GM12878 (cell line): ENCODE results near the gene CAP2. TPM values are rescaled to one million over a fixed set of nuclear protein-coding genes. Genes with fewer than 3 reads are reported as not detected.

ENCODE experiments used
- ATAC-seq: fragments of 200-7000 bp; cut with Tn5 transposase; 3 replicates; pipeline ENCODE4 v1.9.1; 2020; ENCODE audit warnings: mild to moderate bottlenecking, moderate library complexity
- BruUV-seq: library from RNA; stranded (reverse); fragments of 400-500 nt; replicated peaks from 2 replicates; lab custom pipeline; 2021; lab: Mats Ljungman, UMichigan
- CTCF ChIA-PET: fragments of 300-600 bp; sonication (Branson Sonifier 250); formaldehyde crosslinking; extraction: SDS; loops from one replicate; lab custom pipeline; 2021; ENCODE audit warnings: inconsistent platforms; lab: Yijun Ruan, JAX
- POLR2A ChIA-PET: fragments of 350-600 bp; formaldehyde crosslinking; extraction: SDS; loops from one replicate; lab custom pipeline; 2021; ENCODE audit warnings: inconsistent platforms; lab: Charles Lee
- RAD21 ChIA-PET: fragments of 300-600 bp; sonication (Branson Sonifier 250); formaldehyde crosslinking; loops from one replicate; lab custom pipeline; 2023; ENCODE audit warnings: antibody characterized with exemption; ENCODE audit not compliant: unreplicated experiment; lab: Charles Lee
- SMC1A ChIA-PET: fragments of 300-600 bp; sonication (Branson Sonifier 250); formaldehyde crosslinking; loops from one replicate; lab custom pipeline; 2023; ENCODE audit not compliant: unreplicated experiment, uncharacterized antibody; lab: Charles Lee
- DNase-seq: peaks from one replicate; pipeline ENCODE4 v3.0.0-alpha.2; 2011; ENCODE audit warnings: low read depth, low spot score
- FAIRE-seq: peaks from 3 replicates; lab custom pipeline; 2011; peaks lifted over from hg19 to GRCh38; lab: Jason Lieb, UNC
- H2AFZ ChIP-seq: 2 replicates; pipeline ENCODE4 v1.6.0; 2011; ENCODE audit warnings: low read depth, low read length, control low read depth; ENCODE audit not compliant: control insufficient read depth
- H3K27ac ChIP-seq: 2 replicates; pipeline ENCODE4 v1.5.1; 2011; ENCODE audit warnings: control low read depth; ENCODE audit not compliant: control insufficient read depth, insufficient read depth
- H3K27me3 ChIP-seq, 2 experiments: replicated peaks in 1 of 2; 2 replicates each; pipeline versions ENCODE4 v1.6.0 to v1.6.1; 2011; ENCODE audit warnings: low read length in 1 of 2; ENCODE audit not compliant: control insufficient read depth in 2 of 2, insufficient read depth in 2 of 2
- H3K36me3 ChIP-seq, 2 experiments: 2 replicates each; pipeline ENCODE4 v1.5.1; 2011; ENCODE audit warnings: low read length in 1 of 2; ENCODE audit not compliant: control insufficient read depth in 2 of 2, insufficient read depth in 2 of 2
- H3K4me1 ChIP-seq: 2 replicates; pipeline ENCODE4 v1.6.1; 2011; ENCODE audit warnings: mild to moderate bottlenecking, low read length, moderate library complexity, mixed read lengths; ENCODE audit not compliant: control insufficient read depth, insufficient read depth
- H3K4me2 ChIP-seq: 2 replicates; pipeline ENCODE4 v1.6.0; 2011; ENCODE audit warnings: control low read depth; ENCODE audit not compliant: control insufficient read depth, insufficient read depth
- H3K4me3 ChIP-seq: fragments of 200-600 bp; sonication (generic); 2 replicates; pipeline ENCODE4 v1.5.1; 2016
- H3K79me2 ChIP-seq: 2 replicates; pipeline ENCODE4 v1.6.0; 2011; ENCODE audit warnings: low read length; ENCODE audit not compliant: control insufficient read depth, insufficient read depth
- H3K9ac ChIP-seq: 2 replicates; pipeline ENCODE4 v1.8.0; 2011; ENCODE audit warnings: low read length, control low read depth, mixed read lengths; ENCODE audit not compliant: control insufficient read depth, insufficient read depth
- H3K9me3 ChIP-seq: replicated peaks from 3 replicates; pipeline ENCODE4 v1.5.1; 2011; ENCODE audit warnings: mild to moderate bottlenecking, low read length; ENCODE audit not compliant: control insufficient read depth, insufficient read depth
- H4K20me1 ChIP-seq: 2 replicates; pipeline ENCODE4 v1.6.0; 2011; ENCODE audit not compliant: control insufficient read depth, insufficient read depth
- CHD2 ChIP-seq: IDR thresholded peaks from 2 replicates; pipeline ENCODE4 v1.6.1; 2011; ENCODE audit warnings: low read depth, low read length, improper control_type of control experiment, borderline replicate concordance
- ELK1 ChIP-seq: IDR thresholded peaks from 2 replicates; pipeline ENCODE4 v1.6.1; 2012; ENCODE audit warnings: low read depth, low read length, improper control_type of control experiment
- EP300 ChIP-seq, 2 experiments: fragments of 150-350 bp in 1 of 2; IDR thresholded peaks; 2 replicates each; pipeline ENCODE4 v1.6.1; 2011 to 2012; ENCODE audit warnings: low read depth in 2 of 2, low read length in 2 of 2, borderline replicate concordance in 1 of 2, improper control_type of control experiment in 1 of 2, inconsistent platforms in 1 of 2; ENCODE audit not compliant: control insufficient read depth in 1 of 2
- IRF4 ChIP-seq: IDR thresholded peaks from 2 replicates; pipeline ENCODE4 v1.6.1; 2011; ENCODE audit warnings: low read depth, low read length
- JUND ChIP-seq: IDR thresholded peaks from 2 replicates; pipeline ENCODE4 v1.6.1; 2012; ENCODE audit warnings: low read depth, mild to moderate bottlenecking, low read length, improper control_type of control experiment, moderate library complexity
- MTA2 ChIP-seq: fragments of 450-650 bp; IDR thresholded peaks from 2 replicates; pipeline ENCODE4 v1.6.1; 2016; ENCODE audit warnings: low read depth, mild to moderate bottlenecking, moderate library complexity
- NFYB ChIP-seq: IDR thresholded peaks from 2 replicates; pipeline ENCODE4 v1.6.1; 2011; ENCODE audit warnings: low read depth, mild to moderate bottlenecking, low read length, improper control_type of control experiment, moderate library complexity; ENCODE audit not compliant: insufficient read depth
- NR2C2 ChIP-seq: IDR thresholded peaks from 2 replicates; pipeline ENCODE4 v1.6.1; 2011; ENCODE audit warnings: borderline replicate concordance, low read depth; ENCODE audit not compliant: control insufficient read depth, insufficient read length
- RBBP5 ChIP-seq: fragments of 200-600 bp; sonication (generic); conservative IDR thresholded peaks from 2 replicates; pipeline ENCODE4 v1.6.1; 2016
- RFX5 ChIP-seq: IDR thresholded peaks from 2 replicates; pipeline ENCODE4 v1.6.1; 2011; ENCODE audit warnings: low read depth, low read length, improper control_type of control experiment
- SP1 ChIP-seq: IDR thresholded peaks from one replicate; pipeline ENCODE4 v1.6.1; 2011; ENCODE audit warnings: low read depth, low read length
- SUPT20H ChIP-seq: IDR thresholded peaks from 2 replicates; pipeline ENCODE4 v1.6.1; 2011; ENCODE audit warnings: low read depth, mild to moderate bottlenecking, low read length, moderate library complexity, borderline replicate concordance; ENCODE audit not compliant: control insufficient read depth
- USF1 ChIP-seq: IDR thresholded peaks from 2 replicates; pipeline ENCODE4 v1.6.1; 2011; ENCODE audit warnings: borderline replicate concordance, low read depth, mild to moderate bottlenecking, moderate library complexity, mixed read lengths, low read length; ENCODE audit not compliant: insufficient read depth; ENCODE audit errors: extremely low read length
- YBX1 ChIP-seq: fragments of 450-650 bp; IDR thresholded peaks from 2 replicates; pipeline ENCODE4 v1.6.1; 2016; ENCODE audit warnings: antibody characterized with exemption
- ZBTB4 ChIP-seq: fragments of 450-650 bp; formaldehyde crosslinking; IDR thresholded peaks from 2 replicates; pipeline ENCODE4 v1.4.0; 2022; ENCODE audit warnings: mild to moderate bottlenecking, moderate library complexity
- ZNF217 ChIP-seq: fragments of 450-650 bp; IDR thresholded peaks from 2 replicates; pipeline ENCODE4 v1.6.1; 2017; ENCODE audit warnings: antibody characterized with exemption, mild to moderate bottlenecking
- WGBS: methylation state at CpG from one replicate; pipeline ENCODE4 v1.1.6; 2016; ENCODE audit warnings: low lambda C conversion rate; ENCODE audit not compliant: insufficient replicate concordance, insufficient coverage; ENCODE audit errors: missing lambda C conversion rate; 5-methylcytosine and 5-hydroxymethylcytosine counted together
- in situ Hi-C: fragments of 300-500 bp; cut with MboI; formaldehyde crosslinking; loops from 9 replicates; pipeline ENCODE4 v1.14.3; 2018; ENCODE audit warnings: mixed read lengths
- intact Hi-C: fragments of 100-400 bp; cut with micrococcal nuclease; formaldehyde crosslinking; loops from one replicate; pipeline ENCODE4 v1.14.2; 2022; ENCODE audit not compliant: unreplicated experiment
- polyA plus RNA-seq, 11 experiments: library from polyadenylated mRNA; depleted of rRNA in 4 of 11; unstranded in 6 of 11; stranded (reverse) in 5 of 11; fragments of >200 nt; fragmentation: Nextera tagmentation in 4 of 11; fragmentation: Illumina TruSeq in 1 of 11; extraction: Ambion mirVana in 4 of 11; extraction: Trizol in 1 of 11; gene quantifications; 1 replicate in 1 of 11; 2 replicates in 10 of 11; pipeline versions ENCODE4 v1.2.1 to v1.2.3, GENCODE V29; 2011 to 2016; ENCODE audit warnings: inconsistent platforms in 2 of 11, missing spikeins in 2 of 11, low read depth in 1 of 11
- total RNA-seq, 4 experiments: library from RNA; depleted of rRNA in 3 of 4; stranded (reverse); fragments of >200 nt in 3 of 4; fragmentation: Illumina TruSeq in 1 of 4; extraction: Trizol in 1 of 4; gene quantifications; 2 replicates each; pipeline versions ENCODE4 v1.2.1 to v1.2.3, GENCODE V29; 2013 to 2021
- TF ChIP-seq, protein P1 (sequence below): fragments of 450-650 bp; IDR thresholded peaks from 2 replicates; pipeline ENCODE4 v1.6.1; 2017; ENCODE audit warnings: mild to moderate bottlenecking

Gene CAP2
- total and polyA plus RNA-seq, 10 of the 15 experiments (the other 5 are each of a cell fraction or from before 2014, with no cell fraction given) = 0.10 to 2.0 (median 0.15) TPM; not detected in 7

- in situ Hi-C loops = no loop called here
- Histone ChIP-seq H3K4me3 (no peak overlapping the region), H3K27me3 (no peaks in the 10 kb centered on the region), H3K9ac (no peak overlapping the region), H3K4me1 (peaks cover 5% of the 10 kb centered on the region), H3K27ac (no peak overlapping the region), H4K20me1 (no peaks in the 10 kb centered on the region), H2AFZ (no peak overlapping the region), H3K36me3 (no peaks in the 10 kb centered on the region), H3K9me3 (no peaks in the 10 kb centered on the region), H3K79me2 (no peaks in the 10 kb centered on the region), H3K4me2 (no peak overlapping the region)
- POLR2A ChIA-PET = interaction anchor here (1.0 to 1.7 kb wide), 3 partner anchors 11 to 49 kb away, joined by 3 to 8 read pairs (median 3); no protein-coding TSS in a partner anchor
- 100% methylated on average over 1 of the region's 1 CpG for WGBS
- CTCF ChIA-PET = interaction anchor here (1.9 kb wide), 1 partner anchor 21 kb away, joined by 9 read pairs; no protein-coding TSS in a partner anchor
- intact Hi-C loops = no loop called here
- RAD21 ChIA-PET = interaction anchor here (1.9 to 2.1 kb wide), 2 partner anchors 28 to 42 kb away, joined by 13 to 15 read pairs; no protein-coding TSS in a partner anchor
- BruUV-seq = no TSS peak
- ATAC-seq (no peak), DNase-seq (no peak), FAIRE-seq (no peak)
- SMC1A ChIA-PET = interaction anchor here (0.9 to 2.7 kb wide), 9 partner anchors 11 to 290 kb away, joined by 3 to 16 read pairs (median 5); no protein-coding TSS in a partner anchor
- TF ChIP-seq RBBP5 (no peak), SUPT20H (no peak), EP300 (IDR thresholded peaks at IDR 0.05; ENCODE audit: borderline replicate concordance in 1 of 2, control insufficient read depth in 1 of 2, low read depth in 2 of 2, low read length in 2 of 2) (no peak), ZBTB4 (no peak), ELK1 (no peak), USF1 (no peak), IRF4 (no peak), RFX5 (no peak), SP1 (no peak), NFYB (no peak), MTA2 (no peak), ZNF217 (no peak), NR2C2 (no peak), CHD2 (no peak), YBX1 (no peak), JUND (no peak)
- TF ChIP-seq, protein P1, sequence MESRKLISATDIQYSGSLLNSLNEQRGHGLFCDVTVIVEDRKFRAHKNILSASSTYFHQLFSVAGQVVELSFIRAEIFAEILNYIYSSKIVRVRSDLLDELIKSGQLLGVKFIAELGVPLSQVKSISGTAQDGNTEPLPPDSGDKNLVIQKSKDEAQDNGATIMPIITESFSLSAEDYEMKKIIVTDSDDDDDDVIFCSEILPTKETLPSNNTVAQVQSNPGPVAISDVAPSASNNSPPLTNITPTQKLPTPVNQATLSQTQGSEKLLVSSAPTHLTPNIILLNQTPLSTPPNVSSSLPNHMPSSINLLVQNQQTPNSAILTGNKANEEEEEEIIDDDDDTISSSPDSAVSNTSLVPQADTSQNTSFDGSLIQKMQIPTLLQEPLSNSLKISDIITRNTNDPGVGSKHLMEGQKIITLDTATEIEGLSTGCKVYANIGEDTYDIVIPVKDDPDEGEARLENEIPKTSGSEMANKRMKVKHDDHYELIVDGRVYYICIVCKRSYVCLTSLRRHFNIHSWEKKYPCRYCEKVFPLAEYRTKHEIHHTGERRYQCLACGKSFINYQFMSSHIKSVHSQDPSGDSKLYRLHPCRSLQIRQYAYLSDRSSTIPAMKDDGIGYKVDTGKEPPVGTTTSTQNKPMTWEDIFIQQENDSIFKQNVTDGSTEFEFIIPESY = no peak
These were observed 54.8 kb downstream of the CAP2 start for GRCh38 chr6:17448165-17448564.
